ENCODE measurements around the gene NTN1.

The NTN1 gene

DNA sequence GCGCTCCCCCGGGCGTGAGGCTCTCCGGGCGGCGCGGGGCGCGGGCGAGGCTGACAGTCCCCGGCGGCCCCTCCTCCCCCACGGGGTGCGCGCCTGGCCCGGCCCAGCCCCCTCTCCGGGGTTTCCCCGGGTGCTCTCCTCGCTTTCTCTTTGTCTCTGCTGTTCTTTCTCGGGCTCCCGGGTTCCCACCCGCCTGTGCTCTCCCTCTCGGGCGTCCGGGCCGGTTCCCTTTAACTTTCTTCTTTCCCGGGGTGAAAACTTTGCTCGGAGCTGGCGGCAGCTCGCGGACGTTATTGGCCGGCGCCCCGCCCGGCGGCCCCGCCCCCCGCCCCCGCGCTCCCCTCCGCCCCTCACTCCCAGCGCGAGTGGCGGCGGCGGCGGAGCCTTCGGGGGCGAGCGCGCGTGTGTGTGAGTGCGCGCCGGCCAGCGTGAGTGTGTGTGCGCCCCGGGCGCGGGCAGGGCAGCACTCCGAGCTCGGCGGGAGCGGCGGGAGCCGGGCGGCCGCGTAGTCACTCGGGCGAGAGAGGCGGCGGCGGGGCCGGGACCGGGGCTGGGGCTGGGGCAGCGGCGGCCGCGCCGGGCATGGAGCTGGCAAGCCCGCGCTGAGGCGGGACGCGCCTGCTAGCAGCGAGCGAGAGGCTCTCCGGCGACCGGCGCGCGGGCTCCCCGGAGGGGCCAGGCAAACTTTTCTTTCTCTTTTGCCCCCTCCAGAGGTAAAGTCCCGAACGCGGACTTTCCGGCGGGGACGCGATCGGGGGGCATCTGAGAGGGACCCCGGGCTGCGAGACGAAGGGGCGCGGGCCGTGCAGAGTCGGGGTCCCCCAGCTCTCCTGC, at the start of gene NTN1:
Gene NTN1 (plus strand): TSS at position 353 of the 834 bp plus-strand sequence. CDS start 864 bp downstream, outside the sequence.
- Histone ChIP-seq H3K4me2 (no peak within 1 kb of the TSS), H3K27ac (no peak within 1 kb of the TSS), H3K4me3 (IDR thresholded peaks at IDR 0.05; ENCODE audit: insufficient read depth, low read depth, low read length) (no peak within 1 kb of the TSS), H3K27me3 (ENCODE audit: insufficient read depth, low read depth) (no peaks in the 10 kb centered on the region), H3K79me2 (ENCODE audit: insufficient read depth, low read depth) (no peaks in the 10 kb centered on the region), H4K20me1 (ENCODE audit: insufficient read depth) (no peaks in the 10 kb centered on the region), H3K9ac (no peak within 1 kb of the TSS), H3K4me1 (ENCODE audit: low read depth, poor library complexity, severe bottlenecking) (no peaks in the 10 kb centered on the region), H2AFZ (ENCODE audit: low read depth) (peak within 1 kb of the TSS; percentile 18; the same call in 1 of the 2 replicates), H3K36me3 (ENCODE audit: insufficient read depth) (no peaks in the 10 kb centered on the region)
- TF ChIP-seq CTCF (conservative IDR thresholded peaks at IDR 0.05; ENCODE audit: low read depth, low read length), result no peak

DNA sequence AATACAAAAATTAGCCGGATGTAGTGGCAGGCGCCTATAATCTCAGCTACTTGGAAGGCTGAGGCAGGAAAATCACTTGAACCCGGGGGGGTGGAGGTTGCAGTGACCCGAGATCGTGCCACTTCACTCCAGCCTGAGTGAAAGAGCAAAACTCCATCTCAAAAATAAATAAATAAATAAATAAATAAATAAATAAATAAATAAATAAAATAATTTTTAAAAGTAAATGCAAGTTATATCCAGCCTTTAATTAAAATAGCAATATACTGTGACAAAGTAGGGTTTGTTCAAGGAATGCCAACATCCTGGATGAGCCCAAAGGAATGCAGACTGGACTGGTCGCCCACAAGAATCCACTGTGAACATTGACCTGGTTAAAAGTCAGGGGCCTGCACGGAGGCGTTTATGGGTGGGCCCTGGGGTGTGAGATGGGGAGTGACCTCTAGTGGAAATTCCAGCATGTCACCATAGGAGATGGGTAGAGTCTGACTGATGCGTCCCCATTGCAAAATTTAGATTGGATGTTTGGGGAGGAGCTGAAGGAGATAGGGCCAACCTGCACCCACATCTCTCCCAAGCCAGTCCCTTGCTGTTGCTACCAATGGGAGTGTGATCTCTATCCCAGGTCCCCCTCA, 46.1 kb upstream of the NTN1 start:
- Histone ChIP-seq H3K4me2 (no peak overlapping the region), H4K20me1 (ENCODE audit: insufficient read depth) (no peaks in the 10 kb centered on the region), H3K36me3 (ENCODE audit: insufficient read depth) (no peaks in the 10 kb centered on the region), H3K9ac (no peak overlapping the region), H3K4me1 (ENCODE audit: low read depth, poor library complexity, severe bottlenecking) (no peaks in the 10 kb centered on the region), H3K4me3 (IDR thresholded peaks at IDR 0.05; ENCODE audit: insufficient read depth, low read depth, low read length) (no peak overlapping the region), H3K27ac (no peak overlapping the region), H2AFZ (ENCODE audit: low read depth) (no peak overlapping the region), H3K79me2 (ENCODE audit: insufficient read depth, low read depth) (no peaks in the 10 kb centered on the region), H3K27me3 (ENCODE audit: insufficient read depth, low read depth) (no peaks in the 10 kb centered on the region)
- no peak for TF ChIP-seq CTCF (conservative IDR thresholded peaks at IDR 0.05; ENCODE audit: low read depth, low read length)

- no peak overlapping the region for H3K4me3 ChIP-seq (IDR thresholded peaks at IDR 0.05; ENCODE audit: insufficient read depth, low read depth, low read length)
- no peak overlapping the region for H2AFZ ChIP-seq (ENCODE audit: low read depth)
- H3K9ac ChIP-seq, result no peak overlapping the region
- no peaks in the 10 kb centered on the region for H3K36me3 ChIP-seq (ENCODE audit: insufficient read depth)
- H3K4me2 ChIP-seq, result no peak overlapping the region
- H4K20me1 ChIP-seq (ENCODE audit: insufficient read depth), result no peaks in the 10 kb centered on the region
- H3K27ac ChIP-seq, result no peak overlapping the region
- no peaks in the 10 kb centered on the region for H3K4me1 ChIP-seq (ENCODE audit: low read depth, poor library complexity, severe bottlenecking)
- no peak for TF ChIP-seq CTCF (conservative IDR thresholded peaks at IDR 0.05; ENCODE audit: low read depth, low read length)
- H3K27me3 ChIP-seq (ENCODE audit: insufficient read depth, low read depth), result no peaks in the 10 kb centered on the region
- no peaks in the 10 kb centered on the region for H3K79me2 ChIP-seq (ENCODE audit: insufficient read depth, low read depth)
These were observed 44.7 kb upstream of the NTN1 start for GRCh38 chr17:8976638-8977037.

GRCh38 chr17:8979715-8980114, 41.6 kb upstream of the NTN1 start:
- no peak overlapping the region for H3K27ac ChIP-seq
- H3K4me3 ChIP-seq (IDR thresholded peaks at IDR 0.05; ENCODE audit: insufficient read depth, low read depth, low read length), result no peak overlapping the region
- no peaks in the 10 kb centered on the region for H3K27me3 ChIP-seq (ENCODE audit: insufficient read depth, low read depth)
- TF ChIP-seq CTCF (conservative IDR thresholded peaks at IDR 0.05; ENCODE audit: low read depth, low read length), result no peak
- no peaks in the 10 kb centered on the region for H3K4me1 ChIP-seq (ENCODE audit: low read depth, poor library complexity, severe bottlenecking)
- no peaks in the 10 kb centered on the region for H3K36me3 ChIP-seq (ENCODE audit: insufficient read depth)
- H4K20me1 ChIP-seq (ENCODE audit: insufficient read depth), result no peaks in the 10 kb centered on the region
- H3K9ac ChIP-seq, result no peak overlapping the region
- H3K4me2 ChIP-seq, result no peak overlapping the region
- H2AFZ ChIP-seq (ENCODE audit: low read depth), result no peak overlapping the region
- no peaks in the 10 kb centered on the region for H3K79me2 ChIP-seq (ENCODE audit: insufficient read depth, low read depth)

All from KMS-11 (cell line).